ENCODE results near the gene PKD1. TPM values are rescaled to one million over a fixed set of nuclear protein-coding genes. Genes with fewer than 3 reads are reported as not detected.
"Not testable (repeated sequence)": the region's sequence is repeated elsewhere in the genome, so short reads cannot be mapped to it uniquely, and the experiment has no call there.

The PKD1 gene
- 82.8 TPM for total RNA-seq
- long read RNA-seq, transcript PKD1-208 (3 exons, 1,140 nt): major isoform, 12 of 126 reads
- long read RNA-seq, partial matches to known transcripts: 79 of 126 reads
- long read RNA-seq, other reads (novel, unspliced or antisense): 35 of 126 reads

DNA sequence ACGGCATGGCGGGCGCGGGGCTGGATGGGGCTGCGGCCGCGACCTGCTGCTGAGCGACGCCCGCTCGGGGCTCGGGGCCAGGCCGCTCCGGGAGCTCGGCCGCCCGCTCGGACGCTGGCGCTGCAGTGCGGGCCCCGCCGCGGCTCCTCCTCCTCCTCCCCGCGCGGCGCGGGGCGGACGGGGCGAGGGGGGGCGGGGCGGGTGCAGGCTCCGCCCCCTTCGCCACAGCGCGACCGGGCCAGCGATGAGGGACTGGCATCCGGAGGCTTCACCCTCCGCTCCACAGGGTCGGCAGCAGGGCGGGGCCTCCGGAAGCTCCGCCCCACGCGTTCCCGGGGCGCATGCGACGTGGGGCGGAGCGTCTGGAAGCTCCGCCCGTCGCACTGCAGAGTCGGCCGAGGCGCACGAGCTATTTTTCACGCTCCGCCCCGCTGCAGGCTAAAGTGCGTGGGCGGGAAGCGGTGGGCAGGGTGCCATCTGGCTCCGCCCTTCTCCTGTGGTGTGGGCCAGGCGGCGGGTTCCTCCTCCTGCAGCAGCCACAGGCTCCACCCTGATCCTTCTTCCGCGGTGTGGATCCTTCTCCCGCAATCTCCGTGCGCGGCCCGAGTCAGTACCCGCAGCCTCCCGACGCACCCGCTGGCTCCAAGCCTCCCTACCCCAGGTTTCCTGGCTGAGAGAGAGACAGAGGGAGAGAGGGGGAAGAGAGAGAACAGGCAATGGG is at the start of gene PKD1:
TSS of gene PKD1 (minus strand) at position 129 of the 721 bp plus-strand sequence. CDS start 209 bp downstream, outside the sequence.
- intact Hi-C loops (cut with DNase I): not testable (repeated sequence)
- peak; percentile 92 for ATAC-seq (ENCODE audit: poor library complexity)

DNA sequence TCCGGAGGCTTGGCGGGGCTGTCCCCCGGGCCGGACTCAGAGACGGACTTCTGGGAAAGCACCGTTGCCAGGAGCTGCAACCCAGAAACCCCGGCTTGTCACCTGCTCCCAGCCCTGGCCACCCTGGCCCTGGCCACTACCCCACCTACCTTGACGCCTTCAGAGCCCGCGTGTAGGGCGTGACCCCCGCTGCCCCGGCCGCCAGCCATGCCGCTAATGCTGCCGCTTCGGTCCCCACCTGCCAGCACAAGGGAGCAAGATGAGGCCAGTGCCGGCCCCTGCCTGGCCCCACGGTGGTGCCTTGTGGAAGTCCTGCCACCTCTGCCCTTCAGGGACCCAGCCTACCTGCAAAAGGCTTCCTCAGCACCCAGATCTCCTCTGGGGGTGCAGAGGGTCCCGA is 49.3 kb upstream of the PKD1 start:
- no peak for DNase-seq
- ATAC-seq (ENCODE audit: poor library complexity): no peak
- intact Hi-C loops (cut with DNase I): loop anchor here (10.0 kb wide), 1 partner anchor 60 kb away; no protein-coding TSS in a partner anchor

More for the DNA sequence above, at the start of gene PKD1:
- DNase-seq: peak; percentile 99

DNA sequence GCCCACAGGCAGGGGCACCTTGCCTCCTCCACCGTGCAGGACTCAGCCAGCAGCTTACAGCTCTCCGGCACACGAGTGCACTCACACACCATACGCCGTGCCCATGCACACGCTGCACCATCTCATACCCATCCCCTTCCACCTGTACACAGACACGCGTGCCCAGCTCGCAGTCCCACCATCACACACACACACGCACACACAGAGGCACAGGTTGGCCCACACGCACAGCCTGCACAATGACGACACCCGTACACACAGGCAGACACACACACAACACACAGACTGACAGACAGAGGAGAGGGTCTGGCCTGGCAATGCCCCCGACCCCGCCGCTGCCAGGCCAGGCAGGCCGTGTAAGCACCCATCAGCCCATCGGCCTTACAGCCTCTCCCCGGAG is 48.6 kb upstream of the PKD1 start:
- ATAC-seq (ENCODE audit: poor library complexity): no peak
- intact Hi-C loops (cut with DNase I): loop anchor here (10.0 kb wide), 1 partner anchor 60 kb away; no protein-coding TSS in a partner anchor
- no peak for DNase-seq

- intact Hi-C loops (cut with DNase I): loop anchor here (10.0 kb wide), 1 partner anchor 61 kb away; no protein-coding TSS in a partner anchor
- DNase-seq (no peak), ATAC-seq (ENCODE audit: poor library complexity) (no peak)
Measured at GRCh38 chr16:2183671-2184070, 48.0 kb upstream of the PKD1 start.

DNA sequence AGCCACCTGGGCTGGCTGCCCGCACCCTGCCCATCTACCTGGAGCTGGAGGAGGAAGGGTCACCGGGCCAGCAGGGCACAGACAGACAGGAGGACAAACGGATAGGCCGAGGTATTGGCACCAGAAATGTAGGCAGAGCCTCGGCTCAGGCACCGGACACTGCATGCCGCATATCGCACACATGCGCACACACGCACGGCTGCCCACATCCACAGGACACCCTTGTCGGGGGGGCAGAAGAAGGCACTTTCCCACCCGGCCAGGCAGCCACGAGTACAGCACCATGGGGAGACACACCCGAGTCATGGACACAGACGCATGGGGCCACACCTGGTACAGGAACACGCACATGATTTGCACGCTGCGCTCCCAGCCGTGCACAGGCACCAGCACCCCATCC is 46.3 kb upstream of the PKD1 start:
- intact Hi-C loops (cut with DNase I): loop anchor here (10.0 kb wide), 1 partner anchor 63 kb away; no protein-coding TSS in a partner anchor
- ATAC-seq (ENCODE audit: poor library complexity) (no peak), DNase-seq (no peak)

DNA sequence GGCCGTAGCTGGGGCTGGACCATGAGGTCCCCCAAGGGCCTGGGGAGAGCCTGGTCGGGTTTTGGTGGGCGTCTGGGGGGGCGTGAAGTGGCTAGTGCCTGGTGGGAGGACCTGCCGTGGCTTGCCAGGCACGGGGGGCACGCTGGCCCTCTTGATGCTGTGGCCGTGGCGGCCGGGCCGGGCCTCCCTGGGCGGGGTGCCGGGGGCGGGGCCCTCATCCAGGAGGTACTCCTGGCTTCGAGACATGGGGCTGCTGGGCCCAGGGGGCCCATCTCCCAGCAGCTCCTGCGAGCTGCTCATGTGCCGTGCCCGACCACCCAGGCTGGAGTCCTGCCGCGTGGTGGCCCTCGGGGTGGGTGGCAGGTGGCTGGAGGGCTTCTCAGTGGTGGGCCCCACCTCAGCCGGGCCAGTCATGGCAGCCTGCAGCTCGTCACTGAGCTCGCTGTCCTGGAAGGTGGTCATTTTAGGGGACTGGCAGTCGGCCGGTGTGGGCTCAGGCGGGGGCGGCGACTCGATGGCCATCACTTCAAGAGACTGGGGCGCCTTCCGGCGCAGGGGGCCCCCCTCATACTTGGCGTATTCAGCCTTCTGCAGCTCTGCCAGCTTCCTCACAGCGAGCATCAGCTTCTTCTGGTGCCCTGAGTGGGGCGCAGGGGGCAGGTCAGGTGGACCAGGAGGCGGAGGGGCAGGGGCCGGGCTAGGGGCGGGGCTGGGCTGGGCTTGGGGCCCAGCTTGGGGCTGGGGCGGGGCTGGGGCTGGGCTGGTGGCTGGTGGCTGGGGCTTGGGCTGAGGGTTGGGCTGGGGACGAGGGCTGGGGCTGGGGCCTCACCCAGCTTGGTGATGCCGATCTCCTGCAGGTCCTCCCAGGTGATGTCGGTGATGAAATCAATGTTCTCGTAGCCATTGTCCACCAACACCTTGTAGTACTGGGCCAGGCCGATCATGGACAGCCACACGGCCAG is 45.5 kb upstream of the PKD1 start:
- no peak for ATAC-seq (ENCODE audit: poor library complexity)
- DNase-seq: no peak
- intact Hi-C loops (cut with DNase I): loop anchor here (10.0 kb wide), 1 partner anchor 64 kb away; no protein-coding TSS in a partner anchor

- ATAC-seq (ENCODE audit: poor library complexity) (no peak), DNase-seq (no peak)
- intact Hi-C loops (cut with DNase I): loop anchor here (10.0 kb wide), 1 partner anchor 64 kb away; no protein-coding TSS in a partner anchor
Measured at GRCh38 chr16:2180461-2180860, 44.8 kb upstream of the PKD1 start.

GRCh38 chr16:2179576-2179975 is 43.9 kb upstream of the PKD1 start:
- no peak for ATAC-seq (ENCODE audit: poor library complexity)
- intact Hi-C loops (cut with DNase I): no loop called here
- DNase-seq: no peak

DNA sequence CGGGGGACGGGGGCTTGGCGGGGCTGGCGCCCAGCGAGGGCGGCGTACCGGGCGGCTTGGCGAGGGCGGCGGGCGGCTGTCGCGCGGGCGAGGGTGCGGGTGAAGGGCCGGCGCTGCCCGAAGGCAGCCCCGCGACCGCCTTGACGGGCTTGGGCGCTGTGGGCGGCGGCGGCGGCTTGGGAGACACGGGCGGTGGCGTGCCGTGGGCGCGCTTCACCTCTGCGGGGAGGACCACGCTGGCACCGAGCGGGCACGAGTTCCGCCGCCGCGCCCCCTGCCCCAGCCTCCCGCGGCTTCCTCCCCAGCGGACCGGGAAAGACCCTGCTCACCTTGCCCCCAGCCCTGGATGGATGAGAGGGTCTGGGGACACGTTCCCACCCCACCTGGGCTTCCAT is 43.4 kb upstream of the PKD1 start:
- intact Hi-C loops (cut with DNase I): no loop called here

GRCh38 chr16:2178321-2179106 is 42.8 kb upstream of the PKD1 start:
- intact Hi-C loops (cut with DNase I): no loop called here
- ATAC-seq (ENCODE audit: poor library complexity): no peak

More for the DNA sequence above, 43.4 kb upstream of the PKD1 start:
- no peak for DNase-seq
- ATAC-seq (ENCODE audit: poor library complexity): no peak

GRCh38 chr16:2177561-2177960 is 41.9 kb upstream of the PKD1 start:
- ATAC-seq (ENCODE audit: poor library complexity) (no peak), DNase-seq (no peak)
- intact Hi-C loops (cut with DNase I): no loop called here

More at GRCh38 chr16:2178321-2179106, 42.8 kb upstream of the PKD1 start:
- DNase-seq: no peak

DNA sequence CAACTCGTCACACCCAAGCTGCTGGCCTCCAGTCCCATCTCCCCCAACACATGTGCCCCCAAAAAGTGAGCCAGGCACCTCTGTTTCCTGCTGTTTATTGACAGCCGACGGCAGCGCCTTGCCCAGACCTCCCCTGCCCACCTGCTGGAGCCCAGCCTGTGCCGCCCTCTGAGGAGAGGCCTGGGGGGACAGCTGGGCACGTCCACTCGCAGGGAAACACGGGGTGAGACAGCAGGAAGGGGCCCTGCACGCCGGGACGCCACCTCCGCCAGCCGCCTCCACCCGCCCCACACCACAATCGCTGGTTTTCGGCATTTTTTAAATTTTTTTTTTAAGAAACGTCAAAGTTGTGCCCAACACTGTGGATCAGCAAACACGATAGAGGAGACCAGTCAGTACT is 41.4 kb upstream of the PKD1 start:
- DNase-seq: no peak
- ATAC-seq (ENCODE audit: poor library complexity): no peak
- intact Hi-C loops (cut with DNase I): no loop called here

- ATAC-seq (ENCODE audit: poor library complexity) (no peak), DNase-seq (no peak)
- intact Hi-C loops (cut with DNase I): no loop called here
Measured at GRCh38 chr16:2176047-2176446, 40.3 kb upstream of the PKD1 start.

- ATAC-seq (ENCODE audit: poor library complexity) (no peak), DNase-seq (no peak)
- intact Hi-C loops (cut with DNase I): no loop called here
Measured at GRCh38 chr16:2175454-2175853, 39.8 kb upstream of the PKD1 start.

DNA sequence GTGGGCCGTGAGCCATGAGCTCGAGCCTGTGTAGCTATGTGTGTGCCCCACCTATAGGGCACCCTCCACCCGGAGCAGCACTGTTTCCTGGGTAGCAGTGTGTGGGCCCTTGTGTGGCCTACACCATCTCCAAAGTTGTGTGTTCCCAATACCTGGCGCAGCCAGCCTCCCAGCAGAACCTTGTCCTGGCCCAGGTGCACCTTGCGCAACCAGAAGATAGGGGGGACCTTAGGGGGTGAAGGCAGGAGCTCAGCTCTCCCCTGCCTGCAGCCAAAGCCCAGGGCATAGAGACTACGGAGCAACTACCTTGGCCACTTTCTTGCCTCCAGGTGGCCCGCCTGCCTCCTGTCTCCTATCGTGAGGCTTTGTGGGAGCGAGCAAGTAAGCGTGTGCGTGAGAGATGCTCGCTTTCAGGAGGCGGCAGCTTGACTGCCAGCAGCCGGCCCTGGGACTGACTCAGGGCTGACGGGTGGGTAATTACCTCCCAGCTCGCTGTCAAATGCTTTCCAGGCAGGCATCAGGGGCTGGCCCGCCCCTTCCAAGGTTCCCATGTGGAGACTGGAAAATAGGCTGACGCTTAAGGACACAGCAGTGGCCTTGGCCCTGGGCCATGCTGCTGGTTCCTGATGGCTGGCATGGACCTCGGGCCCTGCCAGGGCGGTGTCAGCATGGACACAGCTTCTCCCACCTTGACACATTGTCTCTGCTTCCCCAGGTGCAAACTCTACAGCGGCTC is 38.9 kb upstream of the PKD1 start:
- intact Hi-C loops (cut with DNase I): no loop called here
- DNase-seq (no peak), ATAC-seq (ENCODE audit: poor library complexity) (no peak)

DNA sequence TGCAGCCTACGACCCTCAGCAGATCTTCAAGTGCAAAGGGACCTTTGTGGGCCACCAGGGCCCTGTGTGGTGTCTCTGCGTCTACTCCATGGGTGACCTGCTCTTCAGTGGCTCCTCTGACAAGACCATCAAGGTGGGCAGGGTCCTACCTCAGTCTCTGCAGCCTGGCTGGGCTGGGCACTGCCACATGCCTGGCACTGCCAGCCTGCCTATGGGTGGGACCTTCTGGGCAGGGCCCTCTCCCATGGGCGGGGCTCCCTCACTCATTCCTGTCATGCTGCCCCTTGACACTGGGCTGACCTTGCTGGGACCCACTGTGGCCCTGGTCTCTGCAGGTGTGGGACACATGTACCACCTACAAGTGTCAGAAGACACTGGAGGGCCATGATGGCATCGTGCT is 38.2 kb upstream of the PKD1 start:
- ATAC-seq (ENCODE audit: poor library complexity) (no peak), DNase-seq (no peak)
- intact Hi-C loops (cut with DNase I): no loop called here

DNA sequence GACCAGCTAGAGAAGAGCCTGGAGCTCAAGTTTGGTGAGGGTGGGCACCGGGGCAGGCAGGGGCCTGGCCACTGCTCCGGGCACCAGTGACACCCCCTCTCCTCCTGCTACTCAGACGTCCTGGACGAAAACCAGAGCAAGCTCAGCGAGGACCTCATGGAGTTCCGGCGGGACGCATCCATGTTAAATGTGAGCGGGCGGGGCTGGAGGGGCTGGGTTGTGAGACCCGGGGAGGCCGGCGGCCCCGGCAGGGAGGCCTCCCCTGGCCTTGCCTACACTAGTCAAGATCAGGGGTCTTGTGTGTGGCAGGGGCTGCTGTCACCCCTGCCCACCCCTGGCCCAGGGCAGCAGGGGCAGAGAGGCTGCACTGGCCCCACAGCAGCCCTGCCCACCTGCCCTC is 37.7 kb upstream of the PKD1 start:
- no peak for ATAC-seq (ENCODE audit: poor library complexity)
- DNase-seq: no peak
- intact Hi-C loops (cut with DNase I): no loop called here
